Astrocyte (in vitro differentiated cells and primary cell): ENCODE data around the gene ZSWIM7. TPM values are rescaled to one million over a fixed set of nuclear protein-coding genes. Genes with fewer than 3 reads are reported as not detected.

Experiments
- DNase-seq: peaks from one replicate; pipeline ENCODE4 v3.0.0-alpha.2; 2010; ENCODE audit warnings: low read depth
- FAIRE-seq: peaks from 2 replicates; lab custom pipeline; 2011; peaks lifted over from hg19 to GRCh38; lab: Jason Lieb, UNC
- H2AFZ ChIP-seq: 2 replicates; pipeline ENCODE4 v1.6.0; 2012; ENCODE audit warnings: low read depth, low read length, inconsistent platforms
- H3K27ac ChIP-seq: 2 replicates; pipeline ENCODE4 v1.5.1; 2011; ENCODE audit warnings: low read depth, low read length, inconsistent platforms
- H3K27me3 ChIP-seq: 2 replicates; pipeline ENCODE4 v1.6.0; 2011; ENCODE audit warnings: low read length, inconsistent platforms; ENCODE audit not compliant: insufficient read depth
- H3K36me3 ChIP-seq: 2 replicates; pipeline ENCODE4 v1.5.1; 2011; ENCODE audit warnings: low read length, inconsistent platforms; ENCODE audit not compliant: insufficient read depth
- H3K4me1 ChIP-seq: 2 replicates; pipeline ENCODE4 v1.5.1; 2011; ENCODE audit warnings: low read length, inconsistent platforms; ENCODE audit not compliant: insufficient read depth
- H3K4me2 ChIP-seq: 2 replicates; pipeline ENCODE4 v1.6.0; 2012; ENCODE audit warnings: low read length, inconsistent platforms
- H3K4me3 ChIP-seq: 2 replicates; pipeline ENCODE4 v1.5.1; 2011; ENCODE audit warnings: low read depth, mild to moderate bottlenecking, low read length, inconsistent platforms; ENCODE audit not compliant: insufficient read depth
- H3K79me2 ChIP-seq: 2 replicates; pipeline ENCODE4 v1.6.0; 2012; ENCODE audit warnings: mild to moderate bottlenecking, low read length, inconsistent platforms; ENCODE audit not compliant: insufficient read depth
- H3K9ac ChIP-seq: 2 replicates; pipeline ENCODE4 v1.6.0; 2012; ENCODE audit warnings: mild to moderate bottlenecking, low read length, inconsistent platforms
- H3K9me3 ChIP-seq: 2 replicates; pipeline ENCODE4 v1.5.1; 2012; ENCODE audit warnings: low read depth, mild to moderate bottlenecking, low read length, inconsistent platforms; ENCODE audit not compliant: insufficient read depth
- H4K20me1 ChIP-seq: 2 replicates; pipeline ENCODE4 v1.6.0; 2012; ENCODE audit warnings: low read length, inconsistent platforms; ENCODE audit not compliant: insufficient read depth
- H3K27ac Mint-ChIP-seq: one replicate; pipeline ENCODE4 v1.8.0; 2021; ENCODE audit warnings: mild to moderate bottlenecking, mixed read lengths; ENCODE audit not compliant: unreplicated experiment
- H3K27me3 Mint-ChIP-seq: one replicate; pipeline ENCODE4 v1.8.0; 2021; ENCODE audit warnings: low read depth, mixed read lengths; ENCODE audit not compliant: unreplicated experiment
- H3K36me3 Mint-ChIP-seq: one replicate; pipeline ENCODE4 v1.8.0; 2021; ENCODE audit warnings: low read depth, mixed read lengths; ENCODE audit not compliant: unreplicated experiment
- H3K4me1 Mint-ChIP-seq: one replicate; pipeline ENCODE4 v1.8.0; 2021; ENCODE audit warnings: low read depth, mixed read lengths; ENCODE audit not compliant: unreplicated experiment
- H3K4me3 Mint-ChIP-seq: one replicate; pipeline ENCODE4 v1.8.0; 2021; ENCODE audit warnings: mild to moderate bottlenecking, moderate library complexity, mixed read lengths; ENCODE audit not compliant: unreplicated experiment
- H3K9me3 Mint-ChIP-seq: one replicate; pipeline ENCODE4 v1.8.0; 2021; ENCODE audit warnings: mild to moderate bottlenecking, mixed read lengths; ENCODE audit not compliant: unreplicated experiment
- CTCF ChIP-seq: IDR thresholded peaks from 2 replicates; pipeline ENCODE4 v1.5.1; 2011; ENCODE audit warnings: low read depth, mild to moderate bottlenecking, inconsistent platforms, low read length, moderate library complexity; ENCODE audit not compliant: insufficient read depth
- EZH2 ChIP-seq: IDR thresholded peaks from 2 replicates; pipeline ENCODE4 v1.6.1; 2012; ENCODE audit warnings: mild to moderate bottlenecking, low read length, inconsistent platforms; ENCODE audit not compliant: insufficient read depth
- total RNA-seq: library from RNA; stranded (reverse); gene quantifications from 2 replicates; pipeline ENCODE4 v1.2.1, GENCODE V29; 2021

The ZSWIM7 gene
- total RNA-seq, 1 donor from 2014 or later = 21.5 TPM

- H3K27ac ChIP-seq = no peak overlapping the region
- H3K36me3 Mint-ChIP-seq = no peaks in the 10 kb centered on the region
- H3K79me2 ChIP-seq = peaks cover 88% of the 10 kb centered on the region
- H2AFZ ChIP-seq = no peak overlapping the region
- H3K9ac ChIP-seq = no peak overlapping the region
- no peak for FAIRE-seq
- TF ChIP-seq EZH2 (no peak), CTCF (no peak)
- H3K4me2 ChIP-seq = no peak overlapping the region
- DNase-seq = no peak
- no peak overlapping the region for H3K4me3 Mint-ChIP-seq
- H3K4me1 Mint-ChIP-seq = peaks cover 8% of the 10 kb centered on the region
- H3K27me3 Mint-ChIP-seq = peaks cover 10% of the 10 kb centered on the region
- no peaks in the 10 kb centered on the region for H3K36me3 ChIP-seq
- H3K27ac Mint-ChIP-seq = no peak overlapping the region
- H3K4me3 ChIP-seq = no peak overlapping the region
- no peaks in the 10 kb centered on the region for H3K27me3 ChIP-seq
- H3K9me3 Mint-ChIP-seq = peaks cover 2% of the 10 kb centered on the region
- H4K20me1 ChIP-seq = peaks cover 34% of the 10 kb centered on the region
- no peaks in the 10 kb centered on the region for H3K9me3 ChIP-seq
- peaks cover 29% of the 10 kb centered on the region for H3K4me1 ChIP-seq
Measured at GRCh38 chr17:15951368-15952047, 48.0 kb downstream of the ZSWIM7 start.

- H3K4me3 ChIP-seq = no peak overlapping the region
- TF ChIP-seq EZH2 (no peak), CTCF (no peak)
- no peak overlapping the region for H3K4me3 Mint-ChIP-seq
Measured at GRCh38 chr17:15947976-15948752, 51.3 kb downstream of the ZSWIM7 start.

More at GRCh38 chr17:15947976-15948752, 51.3 kb downstream of the ZSWIM7 start:
- H3K4me1 ChIP-seq = peaks cover 29% of the 10 kb centered on the region
- Mint-ChIP-seq H3K9me3 (peaks cover 2% of the 10 kb centered on the region), H3K27me3 (peaks cover 21% of the 10 kb centered on the region), H3K4me1 (peaks cover 2% of the 10 kb centered on the region), H3K27ac (no peak overlapping the region), H3K36me3 (no peaks in the 10 kb centered on the region)
- FAIRE-seq (no peak), DNase-seq (no peak)
- H3K9ac ChIP-seq = peak overlapping the region; percentile 94
- peaks cover 76% of the 10 kb centered on the region for H3K79me2 ChIP-seq
- peak overlapping the region; percentile 100 for H3K4me2 ChIP-seq
- no peak overlapping the region for H2AFZ ChIP-seq
- H3K27ac ChIP-seq = no peak overlapping the region
- no peaks in the 10 kb centered on the region for H3K36me3 ChIP-seq
- no peaks in the 10 kb centered on the region for H3K27me3 ChIP-seq
- no peaks in the 10 kb centered on the region for H3K9me3 ChIP-seq
- peaks cover 34% of the 10 kb centered on the region for H4K20me1 ChIP-seq
